ENCODE data around the gene POU2AF2. TPM values are rescaled to one million over a fixed set of nuclear protein-coding genes. Genes with fewer than 3 reads are reported as not detected.

POU2AF2 gene
- total and polyA plus RNA-seq, 2 of the 8 experiments (the other 6 are each of a cell fraction or from before 2014, with no cell fraction given), result not detected

GRCh38 chr11:111319296-111319695 lies 73.8 kb downstream of the POU2AF2 start:
- H3K14ac ChIP-seq (ENCODE audit: insufficient read length), result no peak overlapping the region
- CTCF ChIA-PET (ENCODE audit: partially characterized antibody), result interaction anchor here (1.3 kb wide), 1 partner anchor 109 kb away, joined by 4 read pairs; no protein-coding TSS in a partner anchor
- H3K79me1 ChIP-seq (ENCODE audit: low read depth, low read length), result no peaks in the 10 kb centered on the region
- TF ChIP-seq SIX5 (IDR thresholded peaks at IDR 0.05; ENCODE audit: low read depth, low read length) (no peak), E2F6 (IDR thresholded peaks at IDR 0.05) (no peak), SP1 (IDR thresholded peaks at IDR 0.05; ENCODE audit: low read depth, low read length) (no peak), ATF2 (IDR thresholded peaks at IDR 0.05; ENCODE audit: low read length) (no peak), POLR2AphosphoS5 (IDR thresholded peaks at IDR 0.05; ENCODE audit: low read depth, low read length) (no peak), EZH2 (IDR thresholded peaks at IDR 0.05; ENCODE audit: low read depth, low read length, severe bottlenecking) (no peak), EGR1 (IDR thresholded peaks at IDR 0.05; ENCODE audit: borderline replicate concordance, low read depth, low read length) (no peak), TBP (IDR thresholded peaks at IDR 0.05; ENCODE audit: low read depth, low read length) (no peak)

More at GRCh38 chr11:111319296-111319695, 73.8 kb downstream of the POU2AF2 start:
- Histone ChIP-seq H2AK5ac (ENCODE audit: low read depth, low read length) (no peak overlapping the region), H3K36me3 (ENCODE audit: control insufficient read depth in 2 of 4, insufficient read depth in 4 of 4, low read length in 3 of 4) (no peaks in the 10 kb centered on the region), H4K20me1 (replicated peaks in 1 of 2; ENCODE audit: control insufficient read depth in 1 of 2, insufficient read depth in 2 of 2, low read length in 2 of 2) (no peaks in the 10 kb centered on the region), H3K79me2 (ENCODE audit: control insufficient read depth in 1 of 2, insufficient read depth in 2 of 2, low read length in 2 of 2) (no peaks in the 10 kb centered on the region), H2BK20ac (ENCODE audit: low read length) (no peak overlapping the region), H2BK12ac (ENCODE audit: low read depth, low read length) (no peak overlapping the region), H3K4me2 (ENCODE audit: insufficient read depth in 1 of 2, low read depth in 2 of 2, low read length in 2 of 2) (no peak overlapping the region), H2BK5ac (ENCODE audit: low read depth, low read length) (no peak overlapping the region), H4K8ac (ENCODE audit: extremely low read depth, insufficient read depth, low read length) (no peak overlapping the region), H3K9ac (replicated peaks in 1 of 4; ENCODE audit: extremely low read depth in 1 of 4, low read depth in 3 of 4, low read length in 3 of 4) (no peak overlapping the region), H2AFZ (ENCODE audit: low read length) (no peak overlapping the region), H3K4me1 (replicated peaks in 1 of 4; ENCODE audit: control insufficient read depth in 3 of 4, insufficient read depth in 4 of 4, low read length in 3 of 4) (no peaks in the 10 kb centered on the region), H3K56ac (replicated peaks; ENCODE audit: insufficient read length, low read depth, low read length) (no peak overlapping the region), H3K23me2 (ENCODE audit: low read depth, low read length) (no peaks in the 10 kb centered on the region), H2BK120ac (replicated peaks; ENCODE audit: low read depth, low read length) (no peak overlapping the region), H3K9me3 (ENCODE audit: insufficient read depth in 2 of 2, low read depth in 1 of 2, low read length in 1 of 2) (no peaks in the 10 kb centered on the region), H2BK15ac (ENCODE audit: low read length) (no peak overlapping the region), H4K91ac (replicated peaks; ENCODE audit: insufficient read length, low read length) (no peak overlapping the region), H3K18ac (ENCODE audit: extremely low read depth, low read length) (no peak overlapping the region), H3K4ac (replicated peaks; ENCODE audit: insufficient read length, low read depth, low read length) (no peak overlapping the region), H3K4me3 (ENCODE audit: extremely low read depth in 1 of 4, insufficient read depth in 2 of 4, low read depth in 3 of 4, low read length in 4 of 4) (no peak overlapping the region), H4K5ac (ENCODE audit: insufficient read length, low read depth, low read length) (no peak overlapping the region), H3K23ac (ENCODE audit: insufficient read length) (no peak overlapping the region), H3K27me3 (replicated peaks in 1 of 4; ENCODE audit: control insufficient read depth in 3 of 4, extremely low read depth in 1 of 4, insufficient read depth in 3 of 4, low read length in 3 of 4) (no peaks in the 10 kb centered on the region), H3K27ac (ENCODE audit: low read depth, low read length) (no peak overlapping the region)
- DNase-seq (ENCODE audit: low read depth in 1 of 2, low spot score in 2 of 2), result no peak
- POLR2A ChIA-PET (ENCODE audit: partially characterized antibody), result no interaction called here
- 89% methylated on average over 6 of the region's 6 CpGs; no CpG with 5 or more reads in 1 of the 2 experiments for WGBS, 2 experiments (ENCODE audit: extremely low coverage in 1 of 2, insufficient coverage in 1 of 2, insufficient read length in 1 of 2, insufficient replicate concordance in 2 of 2, low coverage in 1 of 2, low lambda C conversion rate in 2 of 2, missing lambda C conversion rate in 1 of 2)
- no peak for FAIRE-seq

Data from H1 (cell line).